NCI-H128 (cell line): ENCODE measurements around the gene PTK6.
"Not testable (repeated sequence)": the region's sequence is repeated elsewhere in the genome, so short reads cannot be mapped to it uniquely, and the experiment has no call there.

Experiments
- DNase-seq: peaks from one replicate; lab custom pipeline; 2025; ENCODE audit not compliant: unreplicated experiment; lab: John Stamatoyannopoulos, UW

Gene PTK6

GRCh38 chr20:63514520-63514919, 22.7 kb downstream of the PTK6 start:
- DNase-seq: not testable (repeated sequence)

GRCh38 chr20:63513207-63513606, 24.0 kb downstream of the PTK6 start:
- DNase-seq: no peak

- no peak for DNase-seq
Observed at GRCh38 chr20:63509088-63509564, 28.1 kb downstream of the PTK6 start.

- DNase-seq: no peak
Observed at GRCh38 chr20:63508072-63508768, 29.0 kb downstream of the PTK6 start.

GRCh38 chr20:63507083-63507743, 30.0 kb downstream of the PTK6 start:
- DNase-seq: no peak

- no peak for DNase-seq
Observed at GRCh38 chr20:63505723-63506122, 31.5 kb downstream of the PTK6 start.

- no peak for DNase-seq
Observed at GRCh38 chr20:63505281-63505680, 31.9 kb downstream of the PTK6 start.

- no peak for DNase-seq
Observed at GRCh38 chr20:63504642-63505041, 32.5 kb downstream of the PTK6 start.

GRCh38 chr20:63503524-63503923, 33.7 kb downstream of the PTK6 start:
- no peak for DNase-seq

- DNase-seq: no peak
Observed at GRCh38 chr20:63502671-63503172, 34.5 kb downstream of the PTK6 start.

GRCh38 chr20:63501818-63502670, 35.1 kb downstream of the PTK6 start:
- DNase-seq: peak; percentile 85

- DNase-seq: no peak
Observed at GRCh38 chr20:63500902-63501817, 36.0 kb downstream of the PTK6 start.

GRCh38 chr20:63500151-63500901, 36.9 kb downstream of the PTK6 start:
- DNase-seq: no peak

- DNase-seq: no peak
Observed at GRCh38 chr20:63499338-63499969, 37.7 kb downstream of the PTK6 start.

- DNase-seq: peak; percentile 22
Observed at GRCh38 chr20:63498960-63499337, 38.2 kb downstream of the PTK6 start, which contains the start of gene EEF1A2. Gene EEF1A2, minus strand, starts transcription at chr20:63499083. Its CDS starts 1,320 bp downstream, at chr20:63497763.

GRCh38 chr20:63497946-63498935, 38.9 kb downstream of the PTK6 start:
- DNase-seq: no peak

- DNase-seq: no peak
Observed at GRCh38 chr20:63497138-63497945, 39.8 kb downstream of the PTK6 start.
